Immature natural killer cell (primary cell): ENCODE measurements around the gene FAR1. TPM values are rescaled to one million over a fixed set of nuclear protein-coding genes. Genes with fewer than 3 reads are reported as not detected.
A peak's percentile ranks its signal among the peaks of the same experiment; 100 is the strongest.
"Not testable (repeated sequence)": the region's sequence is repeated elsewhere in the genome, so short reads cannot be mapped to it uniquely, and the experiment has no call there.

ENCODE experiments used
- DNase-seq, 3 donors: peaks; one replicate each; pipeline ENCODE4 v3.0.0; 2022; ENCODE audit warnings: mixed read lengths in 1 of 3
- H3K27ac Mint-ChIP-seq, 6 donors: one replicate each; pipeline ENCODE4 v1.8.0; 2020; ENCODE audit warnings: mixed read lengths in 6 of 6, mild to moderate bottlenecking in 5 of 6, inconsistent platforms in 4 of 6, moderate library complexity in 3 of 6
- H3K27me3 Mint-ChIP-seq, 3 donors: one replicate each; pipeline ENCODE4 v1.8.0; 2020 to 2021; ENCODE audit warnings: low read depth in 3 of 3, mild to moderate bottlenecking in 3 of 3, mixed read lengths in 3 of 3, moderate library complexity in 3 of 3, inconsistent platforms in 1 of 3
- H3K36me3 Mint-ChIP-seq, 3 donors: one replicate each; pipeline ENCODE4 v1.8.0; 2020; ENCODE audit warnings: mixed read lengths in 3 of 3, inconsistent platforms in 2 of 3, mild to moderate bottlenecking in 2 of 3
- H3K4me1 Mint-ChIP-seq, 2 donors: one replicate each; pipeline ENCODE4 v1.8.0; 2020; ENCODE audit warnings: inconsistent platforms in 2 of 2, mild to moderate bottlenecking in 2 of 2, mixed read lengths in 2 of 2, moderate library complexity in 1 of 2
- H3K4me3 Mint-ChIP-seq, 5 donors: one replicate each; pipeline ENCODE4 v1.8.0; 2020; ENCODE audit warnings: mild to moderate bottlenecking in 5 of 5, mixed read lengths in 5 of 5, inconsistent platforms in 3 of 5, moderate library complexity in 3 of 5
- H3K9me3 Mint-ChIP-seq, 6 donors: one replicate each; pipeline ENCODE4 v1.8.0; 2020; ENCODE audit warnings: mild to moderate bottlenecking in 6 of 6, mixed read lengths in 6 of 6, inconsistent platforms in 4 of 6, moderate library complexity in 3 of 6
- polyA plus RNA-seq, 3 donors: library from polyadenylated mRNA; unstranded; fragments of 300-500 nt; fragmentation: Illumina TruSeq; gene quantifications; one replicate each; pipeline ENCODE4 v1.2.3, GENCODE V29; 2021

The FAR1 gene
- polyA plus RNA-seq, 3 donors from 2014 or later = 12.6 to 39.6 (median 25.2) TPM

- H3K36me3 Mint-ChIP-seq, H3K9me3 Mint-ChIP-seq, H3K4me1 Mint-ChIP-seq, H3K27ac Mint-ChIP-seq, DNase-seq, H3K4me3 Mint-ChIP-seq: not testable (repeated sequence)
- peaks cover 0 to 10% (median 5%) of the 10 kb centered on the region in 3 donors for H3K27me3 Mint-ChIP-seq
Measured at GRCh38 chr11:13651515-13651914, 17.0 kb upstream of the FAR1 start.

- no peak overlapping the region for H3K4me3 Mint-ChIP-seq
- peaks cover 0 to 2% (median 1%) of the 10 kb centered on the region in 3 donors for H3K27me3 Mint-ChIP-seq
- H3K36me3 Mint-ChIP-seq = peaks cover 6 to 17% (median 13%) of the 10 kb centered on the region in 3 donors
- DNase-seq = no peak
- H3K4me1 Mint-ChIP-seq = no peaks in the 10 kb centered on the region
- peaks cover 3 to 23% (median 10%) of the 10 kb centered on the region in 6 donors for H3K9me3 Mint-ChIP-seq
- H3K27ac Mint-ChIP-seq = no peak overlapping the region
Measured at GRCh38 chr11:13661074-13661623, 7.3 kb upstream of the FAR1 start.

DNA sequence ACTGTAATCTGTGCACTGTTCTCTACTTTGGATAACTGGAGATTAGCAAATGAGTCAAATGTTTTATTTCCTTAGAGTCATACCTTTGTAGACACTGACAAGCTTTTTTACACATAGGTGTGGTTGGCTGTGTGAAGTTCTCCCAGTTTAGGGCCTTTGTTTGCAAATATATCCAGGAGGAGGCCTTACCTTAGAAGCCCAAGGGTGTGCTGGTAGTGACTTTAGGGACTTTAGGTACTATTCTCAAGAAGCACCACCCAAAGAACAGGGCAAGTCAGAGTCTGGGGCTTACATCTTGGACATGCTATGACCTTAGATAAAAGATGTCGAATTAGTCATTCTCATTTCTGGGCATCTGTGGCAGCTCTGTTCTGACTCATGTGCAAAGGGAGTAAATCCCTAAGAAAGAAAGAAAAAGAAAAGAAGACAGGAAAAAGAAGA, 4.8 kb upstream of the FAR1 start:
- H3K36me3 Mint-ChIP-seq = peaks cover 6 to 13% (median 11%) of the 10 kb centered on the region in 3 donors
- H3K27me3 Mint-ChIP-seq = peaks cover 5 to 10% (median 5%) of the 10 kb centered on the region in 3 donors
- H3K4me3 Mint-ChIP-seq = no peak overlapping the region
- H3K9me3 Mint-ChIP-seq = peaks cover 3 to 14% (median 7%) of the 10 kb centered on the region in 6 donors
- no peak overlapping the region for H3K27ac Mint-ChIP-seq
- no peak for DNase-seq
- H3K4me1 Mint-ChIP-seq = peaks cover 8 to 9% of the 10 kb centered on the region in 2 donors

DNA sequence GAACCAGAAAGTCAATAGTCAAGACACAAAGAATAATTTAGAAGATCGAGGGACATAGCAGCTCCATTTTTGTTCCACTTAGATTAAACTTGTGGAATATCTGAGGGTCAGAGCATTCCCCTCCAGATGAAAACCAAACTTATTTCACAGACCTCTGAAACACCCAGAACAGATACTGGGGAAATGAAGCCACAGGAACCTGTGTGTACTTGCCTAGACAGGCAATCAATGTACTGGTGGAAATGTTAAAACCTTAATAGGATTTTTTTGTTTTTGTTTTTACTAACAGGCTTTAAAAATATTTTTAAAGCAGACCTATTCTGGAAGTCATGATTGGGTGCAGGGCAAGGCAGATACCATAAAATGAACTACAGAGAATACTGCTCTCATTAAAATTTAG, 4.1 kb upstream of the FAR1 start:
- peaks cover 0 to 7% (median 2%) of the 10 kb centered on the region in 6 donors for H3K9me3 Mint-ChIP-seq
- peaks cover 0 to 7% (median 5%) of the 10 kb centered on the region in 3 donors for H3K36me3 Mint-ChIP-seq
- H3K27ac Mint-ChIP-seq = no peak overlapping the region
- DNase-seq = no peak
- no peak overlapping the region for H3K4me3 Mint-ChIP-seq
- peaks cover 7 to 15% (median 9%) of the 10 kb centered on the region in 3 donors for H3K27me3 Mint-ChIP-seq
- peaks cover 12 to 14% of the 10 kb centered on the region in 2 donors for H3K4me1 Mint-ChIP-seq

DNA sequence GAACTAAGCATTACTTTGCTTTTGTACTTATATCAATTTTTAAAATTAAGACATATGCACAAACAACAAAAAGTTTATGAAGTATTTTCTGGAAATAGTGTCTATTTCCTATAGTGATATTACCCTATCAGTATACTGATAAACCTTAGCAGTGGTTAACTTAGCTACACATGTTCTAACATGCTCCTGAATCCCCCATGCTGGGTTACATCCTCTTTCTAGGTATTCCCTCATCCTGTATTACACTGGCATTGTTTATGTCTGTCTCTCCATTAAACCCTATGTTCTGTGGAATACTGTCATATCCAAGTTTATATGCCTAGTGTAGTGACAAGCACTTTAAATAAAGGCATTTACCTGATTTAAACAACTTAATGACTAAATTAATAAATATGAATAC, 1.8 kb upstream of the FAR1 start:
- Mint-ChIP-seq H3K9me3 (no peaks in the 10 kb centered on the region), H3K27me3 (peaks cover 7 to 15% (median 9%) of the 10 kb centered on the region in 3 donors), H3K36me3 (no peaks in the 10 kb centered on the region), H3K27ac (no peak overlapping the region), H3K4me1 (peaks cover 31 to 36% of the 10 kb centered on the region in 2 donors), H3K4me3 (peak overlapping the region in 1 of 5 donors; percentile 80)
- DNase-seq = no peak

DNA sequence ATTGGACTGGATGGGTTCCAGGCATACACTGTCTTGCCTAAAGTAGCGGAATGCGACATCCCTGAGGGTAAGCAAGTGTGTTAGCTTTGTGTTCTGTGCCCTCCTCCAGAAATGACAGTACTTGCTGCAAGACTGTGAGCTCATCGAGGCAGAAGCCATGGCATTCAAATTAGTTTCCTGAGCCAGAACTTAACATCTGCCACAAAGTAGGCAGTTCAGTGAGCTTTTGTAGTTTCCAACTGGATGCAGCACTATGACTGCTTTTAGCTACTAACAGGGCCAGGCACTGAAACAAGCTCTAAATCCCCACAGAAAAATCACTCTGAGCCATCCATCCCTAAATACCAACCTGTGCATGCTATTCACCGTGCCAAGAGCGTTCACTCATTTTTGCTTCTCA, 1.2 kb upstream of the FAR1 start:
- no peak for DNase-seq
- Mint-ChIP-seq H3K36me3 (no peaks in the 10 kb centered on the region), H3K4me1 (peaks cover 35 to 42% of the 10 kb centered on the region in 2 donors), H3K27ac (peak overlapping the region; percentile 14 to 87 (median 62)), H3K9me3 (no peaks in the 10 kb centered on the region), H3K27me3 (peaks cover 7 to 15% (median 9%) of the 10 kb centered on the region in 3 donors), H3K4me3 (peak overlapping the region; percentile 80 to 85 (median 82))

GRCh38 chr11:13667795-13668101, 720 bp upstream of the FAR1 start:
- Mint-ChIP-seq H3K4me3 (peak overlapping the region; percentile 80 to 85 (median 82)), H3K9me3 (no peaks in the 10 kb centered on the region), H3K27ac (peak overlapping the region in 4 of 6 donors; percentile 15 to 87 (median 72)), H3K4me1 (peaks cover 39 to 47% of the 10 kb centered on the region in 2 donors), H3K36me3 (no peaks in the 10 kb centered on the region), H3K27me3 (peaks cover 7 to 15% (median 9%) of the 10 kb centered on the region in 3 donors)
- no peak for DNase-seq

DNA sequence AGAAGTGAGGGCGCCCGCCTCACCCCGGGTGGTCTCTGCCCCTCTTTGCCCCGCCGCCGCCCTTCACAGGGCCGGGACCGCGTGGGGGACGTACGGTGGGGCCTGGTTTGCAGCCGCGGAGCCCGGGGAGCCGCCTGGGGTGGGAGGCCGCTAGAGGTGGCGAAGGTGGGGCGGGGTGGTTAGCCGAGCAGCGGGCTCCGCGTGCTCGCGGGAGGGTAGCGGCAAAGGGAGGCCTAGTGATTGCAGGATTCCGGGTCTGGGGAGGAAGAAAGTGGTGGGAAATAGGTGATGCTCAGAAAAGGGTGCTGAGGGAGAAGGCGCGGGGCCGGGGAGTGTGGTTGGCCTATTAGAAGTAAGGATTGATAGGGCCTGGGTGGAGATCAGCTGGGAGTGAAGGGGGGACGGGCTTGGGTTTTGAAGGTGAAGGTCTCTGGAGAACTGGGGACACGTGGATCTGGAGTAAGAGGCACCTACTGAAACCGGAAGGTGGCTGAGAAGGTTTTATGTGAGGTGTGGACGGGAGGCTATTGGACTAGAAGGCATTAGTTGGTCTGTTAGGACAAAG, 571 bp downstream of the FAR1 start:
- Mint-ChIP-seq H3K4me1 (peaks cover 44 to 57% of the 10 kb centered on the region in 2 donors), H3K27me3 (peaks cover 6 to 15% (median 9%) of the 10 kb centered on the region in 3 donors), H3K27ac (peak overlapping the region; percentile 71 to 91 (median 81)), H3K36me3 (no peaks in the 10 kb centered on the region), H3K9me3 (no peaks in the 10 kb centered on the region), H3K4me3 (peak overlapping the region; percentile 86 to 92 (median 89))
- peak in 2 of 3 donors; percentile 58 to 61 for DNase-seq

DNA sequence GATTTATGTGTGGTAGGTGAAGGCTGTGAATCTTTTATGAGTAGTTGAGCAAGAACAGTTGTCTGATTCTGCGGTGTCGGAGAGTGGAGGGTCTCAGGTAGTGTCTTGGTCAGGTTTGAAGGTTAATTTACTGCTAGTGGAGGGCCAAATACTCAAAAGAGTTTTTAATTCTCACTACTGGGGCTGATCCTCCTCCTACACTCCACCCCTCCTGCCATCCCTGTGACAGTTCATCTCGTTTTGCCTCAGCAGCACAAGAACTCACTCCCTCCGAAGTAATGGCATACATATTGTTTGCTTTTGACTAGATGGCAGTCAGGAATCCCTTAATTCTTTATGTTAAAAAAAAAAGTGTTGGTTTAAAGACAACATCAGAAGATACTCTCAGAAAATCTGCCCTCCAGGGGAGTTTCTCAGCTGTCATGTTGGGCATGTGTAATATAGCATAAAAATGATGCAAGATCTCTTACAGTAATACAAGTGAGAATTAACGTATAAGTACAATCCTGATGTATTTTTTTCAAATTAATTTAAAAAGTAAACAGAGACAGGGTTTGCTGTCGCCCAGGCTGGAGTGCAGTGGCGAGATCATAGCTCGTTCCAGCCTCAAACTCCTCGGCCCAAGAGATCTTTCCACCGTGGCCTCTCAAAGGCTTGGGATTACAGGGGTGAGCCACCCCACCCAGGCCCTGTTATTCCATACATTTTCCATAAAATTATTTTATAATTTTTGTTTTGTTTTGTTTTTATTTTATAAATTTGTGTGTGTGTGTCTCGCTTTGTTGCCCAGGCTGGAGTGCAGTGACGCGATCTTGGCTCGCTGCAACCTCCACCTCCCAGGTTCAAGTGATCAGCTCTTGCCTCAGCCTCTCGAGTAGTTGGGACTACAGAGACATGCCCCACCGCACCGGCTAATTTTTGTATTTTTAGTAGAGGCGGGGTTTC, 1.3 kb downstream of the FAR1 start:
- Mint-ChIP-seq H3K4me3 (peak overlapping the region; percentile 86 to 92 (median 89)), H3K36me3 (no peaks in the 10 kb centered on the region), H3K4me1 (peaks cover 50 to 64% of the 10 kb centered on the region in 2 donors), H3K9me3 (no peaks in the 10 kb centered on the region), H3K27ac (peak overlapping the region; percentile 71 to 91 (median 81)), H3K27me3 (peaks cover 6 to 15% (median 9%) of the 10 kb centered on the region in 3 donors)
- DNase-seq = no peak

GRCh38 chr11:13672576-13673210, 4.2 kb downstream of the FAR1 start:
- H3K27ac Mint-ChIP-seq = peak overlapping the region in 1 of 6 donors; percentile 1

DNA sequence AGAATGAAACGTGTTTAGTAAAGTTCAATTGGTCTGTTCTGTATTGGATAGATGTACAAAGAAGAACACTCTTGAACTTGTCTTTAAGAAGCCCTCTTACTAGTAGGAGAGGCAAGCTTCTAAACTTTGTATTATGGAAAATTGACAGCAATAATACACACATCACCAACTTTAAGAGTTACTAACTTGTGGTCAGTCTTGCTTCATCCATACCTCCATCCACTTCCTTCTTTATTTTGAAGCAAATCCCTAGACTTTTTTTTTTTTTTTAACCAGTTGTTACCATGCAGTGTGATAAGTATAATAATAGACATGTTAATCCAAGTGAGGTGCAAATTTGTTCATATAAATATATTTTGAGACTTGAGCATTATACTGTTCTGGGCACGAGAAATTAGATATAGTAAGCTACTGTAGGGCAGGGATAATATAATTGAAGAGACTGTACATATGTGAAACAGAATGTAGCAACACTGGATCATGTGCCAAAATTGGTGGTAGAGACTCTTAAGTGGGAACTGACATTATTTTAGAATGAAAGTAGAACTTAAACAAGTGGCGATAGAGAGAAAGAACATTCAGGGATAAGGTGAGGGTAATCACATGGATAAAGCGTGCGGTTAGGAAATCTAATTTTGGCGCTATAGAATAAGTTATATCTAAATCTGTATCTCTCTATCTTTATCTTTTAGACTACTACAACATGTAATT, 6.5 kb downstream of the FAR1 start:
- peaks cover 62 to 93% of the 10 kb centered on the region in 2 donors for H3K4me1 Mint-ChIP-seq
- H3K36me3 Mint-ChIP-seq = no peaks in the 10 kb centered on the region
- no peak for DNase-seq
- H3K4me3 Mint-ChIP-seq = no peak overlapping the region
- no peaks in the 10 kb centered on the region for H3K27me3 Mint-ChIP-seq
- H3K9me3 Mint-ChIP-seq = no peaks in the 10 kb centered on the region
- H3K27ac Mint-ChIP-seq = peak overlapping the region in 1 of 6 donors; percentile 4

More at GRCh38 chr11:13672576-13673210, 4.2 kb downstream of the FAR1 start:
- H3K9me3 Mint-ChIP-seq = no peaks in the 10 kb centered on the region
- no peak overlapping the region for H3K4me3 Mint-ChIP-seq
- peaks cover 6 to 10% (median 7%) of the 10 kb centered on the region in 3 donors for H3K27me3 Mint-ChIP-seq
- H3K4me1 Mint-ChIP-seq = peaks cover 65 to 85% of the 10 kb centered on the region in 2 donors
- DNase-seq = no peak
- H3K36me3 Mint-ChIP-seq = no peaks in the 10 kb centered on the region

DNA sequence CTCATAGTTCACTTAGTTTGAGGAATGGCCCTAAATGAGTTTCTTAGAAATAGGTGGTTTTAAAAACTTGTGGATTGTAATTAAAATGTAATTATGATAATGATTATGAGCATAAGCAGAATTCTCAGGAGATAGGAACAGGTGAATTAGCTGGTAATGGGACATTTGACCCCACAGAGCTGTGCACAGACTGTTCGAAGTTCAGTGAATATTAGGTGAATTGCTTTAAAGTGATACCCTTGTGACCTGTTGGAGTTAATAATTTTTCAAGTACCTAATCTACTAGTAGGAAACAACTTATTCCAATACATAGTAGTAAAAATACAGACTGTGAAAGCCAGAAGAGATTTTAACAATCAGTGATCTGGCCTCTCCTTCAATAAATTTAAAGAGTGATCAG, 8.1 kb downstream of the FAR1 start:
- DNase-seq = no peak
- Mint-ChIP-seq H3K4me1 (peaks cover 66 to 95% of the 10 kb centered on the region in 2 donors), H3K36me3 (no peaks in the 10 kb centered on the region), H3K4me3 (no peak overlapping the region), H3K27ac (peak overlapping the region in 1 of 6 donors; percentile 34), H3K9me3 (no peaks in the 10 kb centered on the region), H3K27me3 (no peaks in the 10 kb centered on the region)

DNA sequence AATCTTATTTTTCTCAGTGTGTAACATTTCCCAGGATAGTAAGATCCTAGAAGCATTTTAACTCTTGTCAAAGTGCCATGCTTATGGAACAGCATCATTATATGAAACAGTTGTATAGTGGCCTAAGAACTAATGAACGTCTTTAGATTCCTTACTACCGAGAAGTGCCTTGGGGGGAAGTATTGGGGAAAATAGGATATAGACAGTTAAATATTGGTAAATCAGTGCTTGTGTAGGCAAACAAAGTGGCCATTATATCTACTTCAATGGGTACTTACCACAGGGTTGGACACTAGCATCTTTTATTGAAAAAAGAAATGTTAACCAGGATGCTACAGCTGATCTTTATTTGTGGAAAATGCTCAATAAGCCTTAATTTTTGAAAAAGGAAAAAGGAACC, 11.3 kb downstream of the FAR1 start:
- Mint-ChIP-seq H3K9me3 (no peaks in the 10 kb centered on the region), H3K4me1 (peaks cover 68 to 98% of the 10 kb centered on the region in 2 donors), H3K27me3 (no peaks in the 10 kb centered on the region), H3K4me3 (peak overlapping the region in 1 of 5 donors; percentile 30), H3K27ac (peak overlapping the region; percentile 1 to 55 (median 40)), H3K36me3 (no peaks in the 10 kb centered on the region)
- DNase-seq = no peak
